ENCODE results near the gene CHRM2.

CHRM2 gene

DNA sequence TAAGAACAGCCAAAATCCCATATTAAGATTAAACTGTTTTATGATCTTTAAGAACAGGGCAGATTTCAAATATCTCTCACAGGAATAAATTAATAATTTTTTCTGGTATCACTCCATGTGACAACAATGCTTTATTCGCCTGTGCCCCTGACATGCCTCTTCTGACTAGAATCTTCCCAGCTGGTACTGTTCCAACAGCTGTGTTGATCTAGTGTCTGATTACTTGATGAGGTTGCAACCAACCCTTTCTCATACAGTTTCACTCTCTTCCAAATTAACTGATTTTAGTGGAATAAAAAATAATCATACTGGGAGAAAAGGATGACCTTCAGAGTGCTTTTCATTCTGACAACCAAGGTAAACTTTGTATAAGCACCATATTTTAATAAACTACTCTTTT is 151.9 kb downstream of the CHRM2 start:
- DNase-seq (ENCODE audit: low read depth in 1 of 2, low spot score in 1 of 2), result no peak

DNA sequence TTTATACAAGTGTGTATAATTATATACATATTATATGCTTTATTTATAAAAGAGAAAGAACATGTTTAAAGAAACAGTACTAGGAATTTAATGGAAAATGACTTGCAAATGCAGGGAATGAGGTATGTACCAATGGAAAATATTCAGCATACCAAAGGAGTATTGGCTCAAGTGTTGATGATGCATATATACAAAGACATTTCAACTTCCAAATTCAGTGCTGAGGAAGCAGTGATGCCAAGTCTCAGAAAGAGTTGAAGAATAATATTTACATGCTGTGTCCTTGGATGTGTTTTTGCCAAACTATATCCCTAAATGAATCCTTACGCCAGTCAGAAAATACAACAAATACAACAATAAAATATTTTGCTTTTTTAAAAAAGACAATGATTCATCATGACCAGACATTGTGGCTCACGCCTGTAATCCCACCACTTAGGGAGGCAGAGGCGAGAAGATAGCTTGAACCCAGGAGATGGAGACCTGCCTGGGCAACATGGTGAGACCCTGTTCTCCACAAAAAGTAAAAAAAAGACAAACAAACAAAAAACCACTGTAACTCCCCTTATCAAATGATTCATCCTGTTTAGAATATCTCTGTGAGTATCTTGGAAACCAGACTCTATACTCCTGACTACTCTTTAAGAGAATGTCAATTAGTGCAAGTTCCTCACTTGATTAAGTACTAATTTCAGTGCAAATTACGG is 157.2 kb downstream of the CHRM2 start:
- no peak for DNase-seq (ENCODE audit: low read depth in 1 of 2, low spot score in 1 of 2)

DNA sequence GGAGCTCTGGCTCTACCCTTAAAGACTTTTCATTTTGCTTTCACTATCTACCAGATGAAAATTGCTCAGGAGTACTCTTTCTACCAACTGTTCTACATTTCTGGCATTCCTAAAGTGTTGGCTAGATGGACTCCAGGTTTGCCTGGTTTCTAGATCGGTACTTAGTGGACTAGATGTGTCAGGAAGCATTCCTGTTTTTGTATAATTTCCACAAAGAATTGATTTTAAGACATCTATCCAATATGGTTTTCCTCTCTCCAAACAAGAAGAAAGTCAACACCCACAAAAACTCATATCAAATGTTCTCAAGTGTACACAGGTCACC is 157.7 kb downstream of the CHRM2 start:
- DNase-seq (ENCODE audit: low read depth in 1 of 2, low spot score in 1 of 2), result no peak

DNA sequence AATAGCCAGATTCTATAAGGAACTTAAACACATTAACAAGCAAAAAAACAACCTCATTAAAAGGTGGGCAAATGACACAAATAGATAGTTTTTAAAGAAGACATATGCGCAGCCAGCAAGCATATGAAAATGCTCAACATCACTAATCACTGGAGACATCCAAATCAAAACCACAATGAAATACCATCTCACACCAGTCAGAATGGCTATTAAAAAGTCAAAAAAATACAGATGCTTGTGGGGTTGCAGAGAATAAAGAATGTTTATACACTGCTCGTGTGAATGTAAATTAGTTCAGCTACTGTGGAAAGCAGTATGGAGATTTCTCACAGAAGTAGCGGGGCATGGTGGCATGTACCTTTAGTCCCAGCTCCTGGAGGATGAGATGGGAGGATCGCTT is 164.0 kb downstream of the CHRM2 start:
- no peak for DNase-seq (ENCODE audit: low read depth in 1 of 2, low spot score in 1 of 2)

DNA sequence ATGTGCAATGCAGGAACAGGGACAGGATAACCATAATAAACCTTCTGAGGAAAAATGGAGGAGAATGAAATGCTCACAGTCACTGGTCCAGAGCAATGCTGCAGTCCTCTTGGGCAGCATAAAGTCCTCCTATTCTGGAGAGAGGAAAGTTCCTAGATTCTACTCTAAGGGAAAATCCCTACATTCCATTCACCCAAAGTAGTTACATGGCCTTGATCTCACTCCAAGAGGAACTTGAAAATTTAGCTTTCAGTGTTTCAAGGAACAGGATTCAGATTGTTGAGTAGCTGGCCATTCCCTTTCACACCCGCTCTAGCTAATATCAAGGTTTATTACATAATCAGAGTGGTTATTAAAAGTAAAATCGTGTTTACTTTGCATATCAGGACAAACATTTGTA is 168.3 kb downstream of the CHRM2 start:
- no peak for DNase-seq (ENCODE audit: low read depth in 1 of 2, low spot score in 1 of 2)

DNA sequence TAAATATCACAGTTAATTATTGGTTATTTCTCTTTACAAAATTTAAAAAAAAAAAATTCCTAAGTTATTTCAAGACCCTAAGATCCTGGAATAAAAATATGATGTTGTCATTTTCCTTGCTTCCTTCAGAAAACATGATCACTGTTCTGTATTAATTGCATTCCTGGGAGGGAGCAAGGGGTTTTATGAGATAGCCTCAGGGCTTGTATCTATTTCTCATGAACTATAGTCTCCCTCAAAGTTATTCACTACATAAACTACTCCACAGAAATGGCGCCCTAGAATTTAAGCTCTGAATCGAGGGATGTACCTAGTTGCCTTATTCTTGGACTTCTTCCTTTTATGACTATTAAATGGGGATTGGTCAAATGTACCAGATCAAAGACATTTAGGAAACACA is 170.3 kb downstream of the CHRM2 start:
- DNase-seq (ENCODE audit: low read depth in 1 of 2, low spot score in 1 of 2), result no peak

DNA sequence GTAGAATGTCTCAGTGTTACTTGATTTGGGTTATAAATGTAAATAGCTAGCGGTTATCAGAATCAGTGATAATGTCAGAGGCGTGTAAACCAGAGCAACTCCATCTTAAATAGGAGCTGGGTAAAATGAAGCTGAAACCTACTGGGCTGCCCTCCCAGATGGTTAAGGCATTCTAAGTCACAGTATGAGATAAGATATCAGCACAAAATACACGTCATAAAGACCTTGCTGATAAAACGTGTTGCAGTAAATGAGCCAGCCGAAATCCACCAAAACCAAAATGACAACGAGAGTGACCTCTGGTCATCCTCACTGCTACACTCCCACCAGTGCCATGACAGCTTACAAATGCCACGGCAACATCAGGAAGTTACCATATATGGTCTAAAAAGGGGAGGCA is 172.3 kb downstream of the CHRM2 start:
- DNase-seq (ENCODE audit: low read depth in 1 of 2, low spot score in 1 of 2), result no peak

DNA sequence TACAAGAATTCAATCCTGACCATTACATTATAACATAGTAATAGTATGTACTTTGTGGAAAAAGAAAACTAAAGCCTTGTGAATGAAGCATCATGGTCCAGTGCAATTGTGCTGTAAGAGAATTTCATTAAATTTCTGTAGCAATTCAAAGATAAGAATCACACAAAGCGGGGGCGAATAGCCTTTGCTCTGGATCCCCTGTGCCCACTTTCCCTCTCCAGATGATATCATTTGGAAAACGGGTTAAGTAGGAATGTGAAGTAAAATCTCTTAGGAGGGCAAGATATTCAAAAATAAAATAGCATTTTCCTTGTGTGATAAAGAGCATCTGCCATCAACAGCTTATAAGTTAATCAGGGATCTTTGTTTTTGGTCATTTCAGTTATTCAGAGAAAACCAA is 177.1 kb downstream of the CHRM2 start:
- no peak for DNase-seq (ENCODE audit: low read depth in 1 of 2, low spot score in 1 of 2)

DNA sequence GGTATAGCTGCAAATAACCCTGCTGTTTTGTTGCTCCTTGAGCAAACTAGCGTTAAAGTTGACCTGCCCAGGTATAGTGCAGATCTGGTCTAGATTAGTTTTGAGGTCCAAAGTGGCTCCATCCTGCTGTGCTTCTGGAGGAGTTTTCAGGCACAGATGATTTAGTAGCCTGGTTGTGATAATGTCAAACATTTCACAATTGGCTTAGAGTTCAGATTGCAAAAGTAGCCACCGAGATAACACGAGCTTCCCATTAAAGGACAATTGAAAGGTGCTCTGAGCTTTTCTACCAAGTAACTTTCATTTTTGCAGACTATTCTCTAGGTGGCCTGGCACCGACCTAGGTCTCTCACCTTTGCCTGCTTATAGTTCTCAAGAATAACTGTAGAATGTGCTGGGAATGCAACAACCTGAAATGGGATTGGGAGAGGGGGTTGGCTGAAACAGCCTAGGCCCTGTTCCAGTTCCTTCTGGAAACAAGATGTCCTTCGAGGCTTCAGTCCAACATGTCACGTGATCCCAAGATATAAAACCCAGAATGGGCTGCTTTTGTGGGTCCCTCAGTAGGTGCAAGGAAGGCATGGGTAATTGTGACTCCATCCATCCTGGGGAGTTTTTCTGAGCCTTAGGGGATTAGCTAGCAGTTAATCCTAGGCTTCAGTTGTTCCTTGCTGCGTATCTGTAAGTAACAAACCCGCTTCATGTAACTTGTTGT is 201.0 kb downstream of the CHRM2 start:
- DNase-seq (ENCODE audit: low read depth in 1 of 2, low spot score in 1 of 2), result no peak
